WTC11 (cell line): ENCODE data around the gene PHKB. TPM values are rescaled to one million over a fixed set of nuclear protein-coding genes. Genes with fewer than 3 reads are reported as not detected.

Source experiments
- ATAC-seq: fragments of 200-7000 bp; cut with Tn5 transposase; 2 replicates; pipeline ENCODE4 v1.10.0; 2021; ENCODE audit warnings: mild to moderate bottlenecking, moderate library complexity
- CTCF ChIA-PET: fragments of 300-600 bp; sonication (Branson Sonifier 250); formaldehyde crosslinking; loops from one replicate; lab custom pipeline; 2021; ENCODE audit warnings: antibody characterized with exemption; lab: Charles Lee
- POLR2A ChIA-PET: fragments of 350-600 bp; sonication (Branson Sonifier 250); formaldehyde crosslinking; loops from one replicate; lab custom pipeline; 2021; ENCODE audit warnings: antibody characterized with exemption; lab: Charles Lee
- DNase-seq: peaks from one replicate; pipeline ENCODE4 v3.0.0; 2021; ENCODE audit warnings: low spot score
- H3K27ac Mint-ChIP-seq: 2 replicates; pipeline ENCODE4 v1.8.0; 2021; ENCODE audit warnings: mixed read lengths
- H3K27me3 Mint-ChIP-seq: 2 replicates; pipeline ENCODE4 v1.8.0; 2021; ENCODE audit warnings: low read depth, mild to moderate bottlenecking, moderate library complexity, mixed read lengths
- H3K36me3 Mint-ChIP-seq: 2 replicates; pipeline ENCODE4 v1.8.0; 2021; ENCODE audit warnings: mixed read lengths
- H3K4me1 Mint-ChIP-seq: 2 replicates; pipeline ENCODE4 v1.8.0; 2022; ENCODE audit warnings: mixed read lengths
- H3K4me3 Mint-ChIP-seq: 2 replicates; pipeline ENCODE4 v1.8.0; 2021; ENCODE audit warnings: mild to moderate bottlenecking, moderate library complexity, mixed read lengths
- H3K9me3 Mint-ChIP-seq: 2 replicates; pipeline ENCODE4 v1.8.0; 2021; ENCODE audit warnings: mixed read lengths
- CDX4 ChIP-seq: fragments of 250-450 bp; sonication (Bioruptor Pico); IDR thresholded peaks from 2 replicates; pipeline ENCODE4 v1.9.0; 2021; ENCODE audit warnings: moderate library complexity, mild to moderate bottlenecking, inconsistent platforms, borderline replicate concordance
- CREM ChIP-seq: sonication (generic); formaldehyde crosslinking; IDR thresholded peaks from 2 replicates; pipeline ENCODE4 v1.8.1; 2022; ENCODE audit warnings: mild to moderate bottlenecking, missing genetic modification reagents, moderate library complexity
- CTCF ChIP-seq: fragments of 200-600 bp; IDR thresholded peaks from 2 replicates; pipeline ENCODE4 v1.8.0; 2022; ENCODE audit warnings: antibody characterized with exemption
- E2F5 ChIP-seq: sonication (generic); formaldehyde crosslinking; IDR thresholded peaks from 2 replicates; pipeline ENCODE4 v1.8.1; 2022; ENCODE audit warnings: mild to moderate bottlenecking, moderate library complexity, missing genetic modification reagents
- ERG ChIP-seq: fragments of 250-450 bp; sonication (Bioruptor Pico); IDR thresholded peaks from 2 replicates; pipeline ENCODE4 v1.8.0; 2021; ENCODE audit warnings: mild to moderate bottlenecking
- ESRRA ChIP-seq: sonication (generic); formaldehyde crosslinking; IDR thresholded peaks from 2 replicates; pipeline ENCODE4 v1.8.1; 2022; ENCODE audit warnings: mild to moderate bottlenecking, missing genetic modification reagents, borderline replicate concordance
- ETV6 ChIP-seq: sonication (generic); formaldehyde crosslinking; IDR thresholded peaks from 2 replicates; pipeline ENCODE4 v1.8.1; 2022; ENCODE audit warnings: mild to moderate bottlenecking, missing genetic modification reagents
- FOXJ3 ChIP-seq: sonication (generic); formaldehyde crosslinking; IDR thresholded peaks from 2 replicates; pipeline ENCODE4 v1.9.0; 2021; ENCODE audit warnings: missing genetic modification reagents, mild to moderate bottlenecking, borderline replicate concordance
- FOXP1 ChIP-seq: sonication (generic); formaldehyde crosslinking; IDR thresholded peaks from 2 replicates; pipeline ENCODE4 v1.8.0; 2022; ENCODE audit warnings: missing genetic modification reagents, mild to moderate bottlenecking, moderate library complexity, borderline replicate concordance
- HMGXB4 ChIP-seq: sonication (generic); formaldehyde crosslinking; IDR thresholded peaks from 2 replicates; pipeline ENCODE4 v1.8.1; 2023; ENCODE audit warnings: mild to moderate bottlenecking, moderate library complexity, missing genetic modification reagents
- IRF2 ChIP-seq: sonication (generic); formaldehyde crosslinking; IDR thresholded peaks from 2 replicates; pipeline ENCODE4 v1.8.0; 2022; ENCODE audit warnings: low read depth, missing genetic modification reagents, borderline replicate concordance
- JUN ChIP-seq: sonication (generic); formaldehyde crosslinking; IDR thresholded peaks from 2 replicates; pipeline ENCODE4 v1.8.0; 2023; ENCODE audit warnings: mild to moderate bottlenecking, missing genetic modification reagents
- MXD4 ChIP-seq: fragments of 250-450 bp; sonication (Bioruptor Pico); IDR thresholded peaks from 2 replicates; pipeline ENCODE4 v1.8.0; 2021; ENCODE audit warnings: mild to moderate bottlenecking, moderate library complexity, borderline replicate concordance
- NFYB ChIP-seq: sonication (generic); formaldehyde crosslinking; conservative IDR thresholded peaks from 2 replicates; pipeline ENCODE4 v1.8.0; 2022; ENCODE audit warnings: low read depth, missing genetic modification reagents
- NR3C1 ChIP-seq: sonication (generic); formaldehyde crosslinking; conservative IDR thresholded peaks from 2 replicates; pipeline ENCODE4 v1.8.1; 2023; ENCODE audit warnings: low read depth, mild to moderate bottlenecking, missing genetic modification reagents
- RELA ChIP-seq: sonication (generic); formaldehyde crosslinking; IDR thresholded peaks from 2 replicates; pipeline ENCODE4 v1.8.1; 2022; ENCODE audit warnings: missing genetic modification reagents, mild to moderate bottlenecking, borderline replicate concordance
- RORB ChIP-seq: fragments of 250-450 bp; sonication (Bioruptor Pico); IDR thresholded peaks from 2 replicates; pipeline ENCODE4 v1.9.0; 2021; ENCODE audit warnings: mild to moderate bottlenecking
- SMAD3 ChIP-seq: sonication (generic); formaldehyde crosslinking; IDR thresholded peaks from 2 replicates; pipeline ENCODE4 v1.8.0; 2022; ENCODE audit warnings: missing genetic modification reagents, mild to moderate bottlenecking, borderline replicate concordance
- SOX15 ChIP-seq: fragments of 250-450 bp; sonication (Bioruptor Pico); IDR thresholded peaks from 2 replicates; pipeline ENCODE4 v1.9.0; 2021; ENCODE audit warnings: mild to moderate bottlenecking
- STAT6 ChIP-seq: sonication (generic); formaldehyde crosslinking; conservative IDR thresholded peaks from 2 replicates; pipeline ENCODE4 v1.8.1; 2023; ENCODE audit warnings: mild to moderate bottlenecking, low read depth, missing genetic modification reagents, moderate library complexity
- ZNF138 ChIP-seq: sonication (generic); formaldehyde crosslinking; conservative IDR thresholded peaks from 2 replicates; pipeline ENCODE4 v1.8.1; 2022; ENCODE audit warnings: mild to moderate bottlenecking, moderate library complexity, missing genetic modification reagents
- ZNF232 ChIP-seq: sonication (generic); formaldehyde crosslinking; IDR thresholded peaks from 2 replicates; pipeline ENCODE4 v1.8.0; 2022; ENCODE audit warnings: mild to moderate bottlenecking, missing genetic modification reagents
- ZSCAN18 ChIP-seq: fragments of 250-450 bp; sonication (Bioruptor Pico); IDR thresholded peaks from 2 replicates; pipeline ENCODE4 v2.1.2; 2022; ENCODE audit warnings: mild to moderate bottlenecking, moderate library complexity
- total RNA-seq: library from RNA; stranded (reverse); gene quantifications from 3 replicates; pipeline ENCODE4 v1.2.3, GENCODE V29; 2021

The PHKB gene
- total RNA-seq, 1 experiment from 2014 or later: 43.9 TPM

GRCh38 chr16:47646914-47647313, 185.8 kb downstream of the PHKB start:
- no peak overlapping the region for H3K27ac Mint-ChIP-seq
- ChIA-PET CTCF (no interaction called here), POLR2A (no interaction called here)
- no peaks in the 10 kb centered on the region for H3K9me3 Mint-ChIP-seq
- TF ChIP-seq ETV6 (CRISPR knock-in tag): no peak
- TF ChIP-seq RELA (CRISPR knock-in tag): no peak
- TF ChIP-seq NR3C1 (CRISPR knock-in tag): no peak
- TF ChIP-seq CTCF: no peak
- TF ChIP-seq JUN (CRISPR knock-in tag): no peak
- TF ChIP-seq SOX15: no peak
- no peak for TF ChIP-seq E2F5 (CRISPR knock-in tag)
- no peak for TF ChIP-seq HMGXB4 (CRISPR knock-in tag)
- TF ChIP-seq CDX4 (CRISPR knock-in tag): no peak
- no peaks in the 10 kb centered on the region for H3K27me3 Mint-ChIP-seq
- H3K36me3 Mint-ChIP-seq: no peaks in the 10 kb centered on the region
- H3K4me3 Mint-ChIP-seq: no peak overlapping the region
- no peak for DNase-seq
- H3K4me1 Mint-ChIP-seq: peaks cover 8% of the 10 kb centered on the region
- ATAC-seq: no peak

- no peak for TF ChIP-seq ZSCAN18
- no peak for TF ChIP-seq ERG
- no peak for TF ChIP-seq MXD4 (CRISPR knock-in tag)
- no peak for TF ChIP-seq ESRRA (CRISPR knock-in tag)
- TF ChIP-seq ZNF232: no peak
- TF ChIP-seq FOXJ3 (CRISPR knock-in tag): no peak
- TF ChIP-seq IRF2 (CRISPR knock-in tag): no peak
- TF ChIP-seq SMAD3 (CRISPR knock-in tag): no peak
- no peak for TF ChIP-seq CREM
- no peak for TF ChIP-seq STAT6 (CRISPR knock-in tag)
- TF ChIP-seq ZNF138 (CRISPR knock-in tag): no peak
- TF ChIP-seq RORB (CRISPR knock-in tag): no peak
- no peak for TF ChIP-seq NFYB
- TF ChIP-seq FOXP1 (CRISPR knock-in tag): no peak
- ChIA-PET CTCF (interaction anchor here (1.0 kb wide), 2 partner anchors 76 to 86 kb away, joined by 3 to 4 read pairs; no protein-coding TSS in a partner anchor), POLR2A (no interaction called here)
- no peak overlapping the region for H3K4me3 Mint-ChIP-seq
- H3K4me1 Mint-ChIP-seq: no peaks in the 10 kb centered on the region
- peaks cover 19% of the 10 kb centered on the region for H3K36me3 Mint-ChIP-seq
- H3K27ac Mint-ChIP-seq: no peak overlapping the region
- DNase-seq: no peak
- no peaks in the 10 kb centered on the region for H3K27me3 Mint-ChIP-seq
- ATAC-seq: no peak
- peaks cover 4% of the 10 kb centered on the region; the same call in 1 of the 2 replicates for H3K9me3 Mint-ChIP-seq
Observed at GRCh38 chr16:47657032-47657431, 195.9 kb downstream of the PHKB start.
